Fibroblast of lung (primary cell): ENCODE results near the gene DNAI2.

Experiments used
- EZH2 ChIP-seq: IDR thresholded peaks from 2 replicates; pipeline ENCODE4 v1.5.1; 2012; ENCODE audit warnings: low read length, control low read depth, mild to moderate bottlenecking; ENCODE audit errors: missing control alignments
- TF ChIP-seq, protein P1 (sequence below), 2 donors: IDR thresholded peaks in 1 of 2; conservative IDR thresholded peaks in 1 of 2; 1 replicate in 1 of 2; 2 replicates in 1 of 2; pipeline ENCODE4 v1.5.1; 2011 to 2012; ENCODE audit warnings: low read length in 2 of 2, control low read depth in 1 of 2, inconsistent platforms in 1 of 2, low read depth in 1 of 2, mild to moderate bottlenecking in 1 of 2

DNA sequence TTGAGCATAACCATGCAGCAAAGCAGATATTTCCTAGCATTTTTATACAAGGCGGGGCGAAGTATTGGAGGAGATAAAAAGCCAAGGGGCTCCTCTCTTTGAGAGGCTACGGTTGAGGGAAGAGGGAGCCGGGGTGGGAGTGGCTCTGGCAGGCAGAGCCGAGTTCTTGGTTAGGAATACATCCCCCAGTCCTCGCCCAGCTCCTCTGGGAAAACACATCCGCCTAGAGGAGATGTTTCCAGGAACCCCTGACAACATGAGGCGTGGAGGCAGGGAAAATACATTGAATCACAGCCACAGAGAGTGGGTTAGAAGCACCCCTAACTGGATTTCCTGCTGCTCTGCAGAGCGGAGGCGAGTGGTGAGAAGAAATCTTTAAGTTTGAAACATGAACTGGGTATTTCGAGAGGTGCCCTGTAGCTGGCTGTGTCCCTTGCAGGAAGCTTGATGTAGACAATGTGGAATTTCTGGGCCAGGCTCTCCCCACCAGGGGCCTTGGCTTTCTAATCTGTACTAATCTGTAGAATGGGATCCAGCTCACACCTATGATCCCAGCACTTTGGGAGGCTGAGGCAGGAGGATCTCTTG lies 33.3 kb upstream of the DNAI2 start:
- TF ChIP-seq, protein P1, sequence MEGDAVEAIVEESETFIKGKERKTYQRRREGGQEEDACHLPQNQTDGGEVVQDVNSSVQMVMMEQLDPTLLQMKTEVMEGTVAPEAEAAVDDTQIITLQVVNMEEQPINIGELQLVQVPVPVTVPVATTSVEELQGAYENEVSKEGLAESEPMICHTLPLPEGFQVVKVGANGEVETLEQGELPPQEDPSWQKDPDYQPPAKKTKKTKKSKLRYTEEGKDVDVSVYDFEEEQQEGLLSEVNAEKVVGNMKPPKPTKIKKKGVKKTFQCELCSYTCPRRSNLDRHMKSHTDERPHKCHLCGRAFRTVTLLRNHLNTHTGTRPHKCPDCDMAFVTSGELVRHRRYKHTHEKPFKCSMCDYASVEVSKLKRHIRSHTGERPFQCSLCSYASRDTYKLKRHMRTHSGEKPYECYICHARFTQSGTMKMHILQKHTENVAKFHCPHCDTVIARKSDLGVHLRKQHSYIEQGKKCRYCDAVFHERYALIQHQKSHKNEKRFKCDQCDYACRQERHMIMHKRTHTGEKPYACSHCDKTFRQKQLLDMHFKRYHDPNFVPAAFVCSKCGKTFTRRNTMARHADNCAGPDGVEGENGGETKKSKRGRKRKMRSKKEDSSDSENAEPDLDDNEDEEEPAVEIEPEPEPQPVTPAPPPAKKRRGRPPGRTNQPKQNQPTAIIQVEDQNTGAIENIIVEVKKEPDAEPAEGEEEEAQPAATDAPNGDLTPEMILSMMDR (conservative IDR thresholded peaks at IDR 0.05 in 1 of 2, IDR thresholded peaks at IDR 0.05 in 1 of 2; ENCODE audit: low read depth in 1 of 2, low read length in 2 of 2): no peak
- no peak for TF ChIP-seq EZH2
